Measurements from ENCODE around the gene MAVS.
A peak's percentile ranks its signal among the peaks of the same experiment; 100 is the strongest.

MAVS gene

GRCh38 chr20:3919352-3919751, 72.7 kb downstream of the MAVS start:
- POLR2A ChIA-PET: no interaction called here
- CTCF ChIA-PET: interaction anchor here (1.0 kb wide), 1 partner anchor 153 kb away, joined by 3 read pairs; no protein-coding TSS in a partner anchor
- no peak for DNase-seq (ENCODE audit: extremely low spot score)
- no peak for TF ChIP-seq CTCF (IDR thresholded peaks at IDR 0.05; ENCODE audit: control extremely low read depth, extremely low read depth, low read depth, missing control alignments)

GRCh38 chr20:3922223-3922982, 75.8 kb downstream of the MAVS start:
- CTCF ChIA-PET: interaction anchor here (0.8 to 1.9 kb wide), 5 partner anchors 9 to 162 kb away, joined by 3 to 7 read pairs (median 4); no protein-coding TSS in a partner anchor
- no peak for DNase-seq (ENCODE audit: extremely low spot score)
- TF ChIP-seq CTCF (IDR thresholded peaks at IDR 0.05; ENCODE audit: control extremely low read depth, extremely low read depth, low read depth, missing control alignments): no peak
- POLR2A ChIA-PET: no interaction called here

- CTCF ChIA-PET: interaction anchor here (1.5 to 1.9 kb wide), 2 partner anchors 67 to 161 kb away, joined by 4 to 5 read pairs; no protein-coding TSS in a partner anchor
- POLR2A ChIA-PET: no interaction called here
- no peak for TF ChIP-seq CTCF (IDR thresholded peaks at IDR 0.05; ENCODE audit: control extremely low read depth, extremely low read depth, low read depth, missing control alignments)
- no peak for DNase-seq (ENCODE audit: extremely low spot score)
Observed at GRCh38 chr20:3922983-3923339, 76.3 kb downstream of the MAVS start.

GRCh38 chr20:3923818-3924217, 77.2 kb downstream of the MAVS start:
- POLR2A ChIA-PET: no interaction called here
- no peak for TF ChIP-seq CTCF (IDR thresholded peaks at IDR 0.05; ENCODE audit: control extremely low read depth, extremely low read depth, low read depth, missing control alignments)
- CTCF ChIA-PET: no interaction called here
- DNase-seq (ENCODE audit: extremely low spot score): no peak

GRCh38 chr20:3924304-3925112, 77.9 kb downstream of the MAVS start:
- ChIA-PET CTCF (no interaction called here), POLR2A (no interaction called here)
- no peak for DNase-seq (ENCODE audit: extremely low spot score)
- TF ChIP-seq CTCF (IDR thresholded peaks at IDR 0.05; ENCODE audit: control extremely low read depth, extremely low read depth, low read depth, missing control alignments): peak; percentile 27

GRCh38 chr20:3925113-3925695, 78.6 kb downstream of the MAVS start:
- ChIA-PET POLR2A (no interaction called here), CTCF (no interaction called here)
- TF ChIP-seq CTCF (IDR thresholded peaks at IDR 0.05; ENCODE audit: control extremely low read depth, extremely low read depth, low read depth, missing control alignments): no peak
- no peak for DNase-seq (ENCODE audit: extremely low spot score)

All from GM10248 (cell line).